ENCODE data around the gene CHCHD2.
A peak's percentile ranks its signal among the peaks of the same experiment; 100 is the strongest.
"Not testable (repeated sequence)": the region's sequence is repeated elsewhere in the genome, so short reads cannot be mapped to it uniquely, and the experiment has no call there.

The CHCHD2 gene

GRCh38 chr7:56081626-56082340, 24.5 kb downstream of the CHCHD2 start:
- no peak for DNase-seq

GRCh38 chr7:56080726-56081435, 25.4 kb downstream of the CHCHD2 start:
- not testable (repeated sequence) for DNase-seq

DNA sequence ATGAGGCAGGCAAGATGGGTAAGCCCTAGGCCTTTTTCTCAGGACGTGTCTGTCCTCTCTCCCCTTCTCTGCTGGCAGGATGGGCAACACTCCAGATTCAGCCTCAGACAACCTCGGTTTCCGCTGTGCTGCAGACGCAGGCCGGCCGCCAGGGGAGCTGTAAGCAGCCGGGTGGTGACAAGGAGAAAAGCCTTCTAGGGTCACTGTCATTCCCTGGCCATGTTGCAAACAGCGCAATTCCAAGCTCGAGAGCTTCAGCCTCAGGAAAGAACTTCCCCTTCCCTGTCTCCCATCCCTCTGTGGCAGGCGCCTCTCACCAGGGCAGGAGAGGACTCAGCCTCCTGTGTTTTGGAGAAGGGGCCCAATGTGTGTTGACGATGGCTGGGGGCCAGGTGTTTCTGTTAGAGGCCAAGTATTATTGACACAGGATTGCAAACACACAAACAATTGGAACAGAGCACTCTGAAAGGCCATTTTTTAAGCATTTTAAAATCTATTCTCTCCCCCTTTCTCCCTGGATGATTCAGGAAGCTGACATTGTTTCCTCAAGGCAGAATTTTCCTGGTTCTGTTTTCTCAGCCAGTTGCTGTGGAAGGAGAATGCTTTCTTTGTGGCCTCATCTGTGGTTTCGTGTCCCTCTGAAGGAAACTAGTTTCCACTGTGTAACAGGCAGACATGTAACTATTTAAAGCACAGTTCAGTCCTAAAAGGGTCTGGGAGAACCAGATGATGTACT, 26.7 kb downstream of the CHCHD2 start:
- DNase-seq = peak; percentile 84

GRCh38 chr7:56078196-56078595, 28.1 kb downstream of the CHCHD2 start:
- no peak for DNase-seq

- no peak for DNase-seq
Observed at GRCh38 chr7:56077681-56078080, 28.6 kb downstream of the CHCHD2 start.

- peak; percentile 63 for DNase-seq
Observed at GRCh38 chr7:56074371-56074791, 31.9 kb downstream of the CHCHD2 start.

GRCh38 chr7:56066376-56066775, 39.9 kb downstream of the CHCHD2 start:
- DNase-seq = not testable (repeated sequence)

DNA sequence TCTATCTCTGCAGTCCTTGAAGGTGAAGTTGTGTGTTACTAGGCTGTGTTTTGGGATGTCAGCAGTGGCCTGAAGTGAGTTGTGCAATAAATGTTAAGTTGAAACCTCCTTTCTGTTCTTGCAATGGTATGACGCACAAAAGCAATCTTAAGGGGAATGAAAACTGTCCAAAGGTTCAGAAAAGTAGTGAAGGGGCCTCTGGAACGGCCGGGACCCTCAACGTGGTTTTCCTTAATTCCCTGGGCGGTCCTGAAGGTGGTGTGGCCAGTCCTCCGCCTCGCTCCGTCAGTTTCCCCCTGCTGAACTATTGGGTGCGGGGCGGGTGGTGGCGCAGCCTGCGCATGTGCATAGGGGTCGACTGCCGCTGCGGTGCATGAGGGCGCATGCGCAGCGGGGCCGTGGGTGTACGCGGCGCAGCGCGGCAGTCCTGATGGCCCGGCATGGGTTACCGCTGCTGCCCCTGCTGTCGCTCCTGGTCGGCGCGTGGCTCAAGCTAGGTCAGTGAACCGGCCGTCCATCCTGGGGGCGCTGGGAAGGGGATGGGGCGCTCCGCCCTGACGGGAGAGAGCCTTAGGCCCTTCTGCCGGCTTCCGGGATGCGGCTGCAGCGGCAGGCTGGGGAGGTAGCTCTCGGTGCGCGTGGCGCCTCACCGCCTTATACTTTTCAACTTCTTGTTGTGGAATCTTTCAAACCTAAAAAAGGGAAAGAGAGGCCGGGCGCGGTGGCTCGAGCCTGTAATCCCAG, 42.2 kb downstream of the CHCHD2 start, which contains the start of gene SUMF2:
Gene SUMF2, plus strand, starts transcription at position 405 of the 744 bp plus-strand sequence. Its CDS starts 26 bp downstream, at position 431.
- peak; percentile 85 for DNase-seq

DNA sequence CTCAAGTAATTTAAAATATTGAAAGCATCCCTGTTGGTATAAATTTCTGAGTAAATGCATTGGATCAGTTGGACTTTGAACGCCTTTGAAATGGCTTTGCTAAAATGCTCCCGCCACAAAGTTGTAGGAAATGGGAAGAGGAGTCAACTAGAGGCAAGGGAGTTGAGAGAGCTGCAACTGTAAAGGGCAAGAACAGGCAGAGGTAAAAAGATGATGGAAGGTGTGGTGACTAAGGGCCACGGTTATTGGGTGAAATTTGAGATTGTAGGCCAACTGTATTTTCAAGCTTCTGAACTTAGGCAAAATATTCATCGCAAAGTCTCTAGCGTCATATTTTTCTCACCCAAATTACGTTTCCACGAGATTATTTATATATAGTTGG, 42.8 kb downstream of the CHCHD2 start:
- no peak for DNase-seq

DNA sequence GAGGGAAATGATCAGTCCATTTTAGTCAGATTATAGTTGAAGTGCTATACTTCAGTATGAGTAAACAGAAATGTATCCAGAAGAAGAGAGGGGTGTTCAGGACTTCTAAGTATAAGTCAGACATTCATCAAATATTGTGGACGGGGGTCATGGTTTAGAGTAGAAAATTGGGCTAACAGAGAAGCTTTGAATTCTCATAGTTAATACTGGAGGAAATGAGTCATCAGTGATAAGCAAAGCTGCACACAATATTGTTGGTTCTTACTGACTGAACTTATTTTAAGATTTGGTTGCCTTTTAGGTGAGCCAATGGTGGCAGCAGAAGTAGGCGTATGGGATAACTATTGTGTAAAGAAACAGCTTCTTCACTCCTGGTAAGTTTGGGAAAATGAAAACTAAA, 43.9 kb downstream of the CHCHD2 start:
- DNase-seq = no peak

DNA sequence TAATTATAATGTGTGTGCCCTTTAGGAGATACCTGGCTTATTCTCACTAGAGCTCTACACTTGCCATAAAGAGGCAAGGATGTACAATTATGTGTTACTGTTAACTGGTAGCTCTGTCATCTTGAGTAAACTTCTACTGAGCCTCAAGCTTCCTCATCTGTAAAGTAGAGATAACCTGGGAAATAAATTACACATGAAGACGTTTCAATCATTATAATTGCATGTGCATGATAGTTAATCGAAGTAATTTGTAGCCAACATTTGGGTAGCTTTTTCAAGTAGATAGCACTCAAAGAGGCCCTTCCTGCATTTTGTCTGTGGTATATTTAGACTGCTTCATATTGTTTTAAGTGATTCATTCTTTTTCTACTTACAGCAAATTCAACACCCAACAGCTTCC, 52.3 kb downstream of the CHCHD2 start:
- no peak for DNase-seq

GRCh38 chr7:56053379-56053778, 52.9 kb downstream of the CHCHD2 start:
- DNase-seq = no peak

Data from NCI-H1105 (cell line).